Transverse colon (tissue), 4 donors: ENCODE data around the gene CELA2B.

Experiments
- POLR2A ChIP-seq: fragments of 450-650 bp; IDR thresholded peaks from one replicate; pipeline ENCODE4 v1.6.1; 2016; ENCODE audit warnings: antibody characterized with exemption, mild to moderate bottlenecking, moderate library complexity
- POLR2AphosphoS5 ChIP-seq, 3 donors: sonication (generic); formaldehyde crosslinking; IDR thresholded peaks; one replicate each; pipeline ENCODE4 v1.6.1; 2016; ENCODE audit warnings: antibody characterized with exemption in 3 of 3
- TF ChIP-seq, protein P1 (sequence below), 5 experiments: fragments of 200-600 bp in 3 of 5; fragments of 450-650 bp in 2 of 5; sonication (generic) in 3 of 5; IDR thresholded peaks; 1 replicate in 2 of 5; 2 replicates in 3 of 5; pipeline ENCODE4 v1.5.1; 2016 to 2017; ENCODE audit warnings: antibody characterized with exemption in 5 of 5, inconsistent platforms in 3 of 5, mild to moderate bottlenecking in 2 of 5, moderate library complexity in 1 of 5

DNA sequence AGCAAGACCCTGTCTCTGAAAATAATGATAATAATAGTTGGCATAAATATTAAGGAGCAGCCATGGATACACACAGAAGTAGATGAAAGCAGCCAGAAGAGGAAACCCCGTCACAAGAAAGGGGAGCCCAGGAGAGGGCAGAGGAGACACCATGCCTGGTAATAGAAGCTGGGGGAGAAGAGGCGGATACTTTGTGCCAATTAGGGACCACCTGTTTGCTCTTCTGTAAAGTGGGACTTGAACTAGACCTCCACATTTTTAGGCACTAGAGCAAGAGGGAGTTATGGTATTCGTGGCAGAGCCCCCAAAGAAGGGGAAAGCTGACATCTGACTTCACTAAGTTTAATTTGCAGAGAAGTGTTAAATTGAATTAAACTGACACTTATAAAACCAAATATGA, 12.5 kb downstream of the CELA2B start:
- TF ChIP-seq, protein P1, sequence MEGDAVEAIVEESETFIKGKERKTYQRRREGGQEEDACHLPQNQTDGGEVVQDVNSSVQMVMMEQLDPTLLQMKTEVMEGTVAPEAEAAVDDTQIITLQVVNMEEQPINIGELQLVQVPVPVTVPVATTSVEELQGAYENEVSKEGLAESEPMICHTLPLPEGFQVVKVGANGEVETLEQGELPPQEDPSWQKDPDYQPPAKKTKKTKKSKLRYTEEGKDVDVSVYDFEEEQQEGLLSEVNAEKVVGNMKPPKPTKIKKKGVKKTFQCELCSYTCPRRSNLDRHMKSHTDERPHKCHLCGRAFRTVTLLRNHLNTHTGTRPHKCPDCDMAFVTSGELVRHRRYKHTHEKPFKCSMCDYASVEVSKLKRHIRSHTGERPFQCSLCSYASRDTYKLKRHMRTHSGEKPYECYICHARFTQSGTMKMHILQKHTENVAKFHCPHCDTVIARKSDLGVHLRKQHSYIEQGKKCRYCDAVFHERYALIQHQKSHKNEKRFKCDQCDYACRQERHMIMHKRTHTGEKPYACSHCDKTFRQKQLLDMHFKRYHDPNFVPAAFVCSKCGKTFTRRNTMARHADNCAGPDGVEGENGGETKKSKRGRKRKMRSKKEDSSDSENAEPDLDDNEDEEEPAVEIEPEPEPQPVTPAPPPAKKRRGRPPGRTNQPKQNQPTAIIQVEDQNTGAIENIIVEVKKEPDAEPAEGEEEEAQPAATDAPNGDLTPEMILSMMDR (IDR thresholded peaks at IDR 0.05): no peak
- TF ChIP-seq POLR2AphosphoS5 (IDR thresholded peaks at IDR 0.05) (no peak), POLR2A (no peak)
